HG03442 (cell line): ENCODE results near the gene DVL1.
"Not testable (repeated sequence)": the region's sequence is repeated elsewhere in the genome, so short reads cannot be mapped to it uniquely, and the experiment has no call there.

ENCODE experiments used
- ATAC-seq: cut with Tn5 transposase; IDR thresholded peaks from one replicate; pipeline ENCODE4 v1.9.1; 2021; ENCODE audit warnings: mild to moderate bottlenecking, moderate library complexity; ENCODE audit not compliant: unreplicated experiment

DVL1 gene

GRCh38 chr1:1349256-1350012 is at the start of gene DVL1:
Gene DVL1, minus strand, starts transcription at chr1:1349418. Its CDS starts 353 bp downstream, at chr1:1349065.
- ATAC-seq = peak; percentile 57

- ATAC-seq = peak; percentile 12
Observed at GRCh38 chr1:1398677-1399186, 49.5 kb upstream of the DVL1 start.

GRCh38 chr1:1397839-1398523 is 48.8 kb upstream of the DVL1 start:
- ATAC-seq = no peak

- ATAC-seq = no peak
Observed at GRCh38 chr1:1395166-1395565, 45.9 kb upstream of the DVL1 start.

- ATAC-seq = no peak
Observed at GRCh38 chr1:1394116-1394515, 44.9 kb upstream of the DVL1 start.

GRCh38 chr1:1393428-1393827 is 44.2 kb upstream of the DVL1 start:
- no peak for ATAC-seq

- no peak for ATAC-seq
Observed at GRCh38 chr1:1393014-1393413, 43.8 kb upstream of the DVL1 start.

- no peak for ATAC-seq
Observed at GRCh38 chr1:1391225-1391624, 42.0 kb upstream of the DVL1 start.

- no peak for ATAC-seq
Observed at GRCh38 chr1:1390675-1391074, 41.5 kb upstream of the DVL1 start.

GRCh38 chr1:1388078-1388472 is 38.9 kb upstream of the DVL1 start:
- ATAC-seq = no peak

GRCh38 chr1:1387098-1388077 is 38.2 kb upstream of the DVL1 start:
- no peak for ATAC-seq

GRCh38 chr1:1385931-1386330 is 36.7 kb upstream of the DVL1 start:
- no peak for ATAC-seq

- not testable (repeated sequence) for ATAC-seq
Observed at GRCh38 chr1:1385339-1385738, 36.1 kb upstream of the DVL1 start.

GRCh38 chr1:1381294-1381693 is 32.1 kb upstream of the DVL1 start:
- ATAC-seq = no peak

GRCh38 chr1:1380860-1381259 is 31.6 kb upstream of the DVL1 start:
- no peak for ATAC-seq

GRCh38 chr1:1377540-1378205 is 28.5 kb upstream of the DVL1 start:
- no peak for ATAC-seq

GRCh38 chr1:1376551-1377226 is 27.5 kb upstream of the DVL1 start:
- ATAC-seq = no peak

GRCh38 chr1:1374929-1375662 is 25.9 kb upstream of the DVL1 start, which contains the start of gene AURKAIP1:
Gene AURKAIP1, minus strand, starts transcription at chr1:1375207. Its CDS starts 451 bp downstream, at chr1:1374756.
- ATAC-seq = peak; percentile 87

GRCh38 chr1:1374589-1374928 is 25.3 kb upstream of the DVL1 start:
- peak; percentile 3 for ATAC-seq
